ENCODE data around the gene SACM1L. TPM values are rescaled to one million over a fixed set of nuclear protein-coding genes. Genes with fewer than 3 reads are reported as not detected.
A peak's percentile ranks its signal among the peaks of the same experiment; 100 is the strongest.
"Not testable (repeated sequence)": the region's sequence is repeated elsewhere in the genome, so short reads cannot be mapped to it uniquely, and the experiment has no call there.

Gene SACM1L
- total RNA-seq, 1 donor from 2014 or later = 19.8 TPM

- no peak for DNase-seq (ENCODE audit: low read depth)
- TF ChIP-seq CTCF (IDR thresholded peaks at IDR 0.05; ENCODE audit: insufficient read depth, low read length, poor library complexity, severe bottlenecking) = no peak
- H3K36me3 ChIP-seq (ENCODE audit: control insufficient read depth, insufficient read depth, low read length) = no peaks in the 10 kb centered on the region
- H3K4me3 ChIP-seq (ENCODE audit: low read depth, low read length) = no peak overlapping the region
- H3K27me3 ChIP-seq (ENCODE audit: control insufficient read depth, insufficient read depth, low read length) = no peaks in the 10 kb centered on the region
These were observed 4.8 kb upstream of the SACM1L start for GRCh38 chr3:45684327-45684892.

- not testable (repeated sequence) for DNase-seq (ENCODE audit: low read depth); H3K27me3 ChIP-seq (ENCODE audit: control insufficient read depth, insufficient read depth, low read length); H3K4me3 ChIP-seq (ENCODE audit: low read depth, low read length); H3K36me3 ChIP-seq (ENCODE audit: control insufficient read depth, insufficient read depth, low read length)
These were observed 3.5 kb upstream of the SACM1L start for GRCh38 chr3:45685722-45686121.

- Histone ChIP-seq H3K36me3 (ENCODE audit: control insufficient read depth, insufficient read depth, low read length) (no peaks in the 10 kb centered on the region), H3K27me3 (ENCODE audit: control insufficient read depth, insufficient read depth, low read length) (no peaks in the 10 kb centered on the region), H3K4me3 (ENCODE audit: low read depth, low read length) (no peak overlapping the region)
- no peak for TF ChIP-seq CTCF (IDR thresholded peaks at IDR 0.05; ENCODE audit: insufficient read depth, low read length, poor library complexity, severe bottlenecking)
- no peak for DNase-seq (ENCODE audit: low read depth)
These were observed 2.3 kb upstream of the SACM1L start for GRCh38 chr3:45686850-45687249.

- no peak for TF ChIP-seq CTCF (IDR thresholded peaks at IDR 0.05; ENCODE audit: insufficient read depth, low read length, poor library complexity, severe bottlenecking)
- no peak for DNase-seq (ENCODE audit: low read depth)
These were observed 1.4 kb upstream of the SACM1L start for GRCh38 chr3:45687828-45688193.

GRCh38 chr3:45688194-45688881 is 858 bp upstream of the SACM1L start:
- Histone ChIP-seq H3K27me3 (ENCODE audit: control insufficient read depth, insufficient read depth, low read length) (no peaks in the 10 kb centered on the region), H3K4me3 (ENCODE audit: low read depth, low read length) (peak overlapping the region; percentile 87), H3K36me3 (ENCODE audit: control insufficient read depth, insufficient read depth, low read length) (no peaks in the 10 kb centered on the region)
- DNase-seq (ENCODE audit: low read depth) = no peak
- TF ChIP-seq CTCF (IDR thresholded peaks at IDR 0.05; ENCODE audit: insufficient read depth, low read length, poor library complexity, severe bottlenecking) = no peak

More at GRCh38 chr3:45687828-45688193, 1.4 kb upstream of the SACM1L start:
- Histone ChIP-seq H3K36me3 (ENCODE audit: control insufficient read depth, insufficient read depth, low read length) (no peaks in the 10 kb centered on the region), H3K4me3 (ENCODE audit: low read depth, low read length) (peak overlapping the region; percentile 87), H3K27me3 (ENCODE audit: control insufficient read depth, insufficient read depth, low read length) (no peaks in the 10 kb centered on the region)

- TF ChIP-seq CTCF (IDR thresholded peaks at IDR 0.05; ENCODE audit: insufficient read depth, low read length, poor library complexity, severe bottlenecking) = no peak
- Histone ChIP-seq H3K36me3 (ENCODE audit: control insufficient read depth, insufficient read depth, low read length) (no peaks in the 10 kb centered on the region), H3K27me3 (ENCODE audit: control insufficient read depth, insufficient read depth, low read length) (no peaks in the 10 kb centered on the region), H3K4me3 (ENCODE audit: low read depth, low read length) (peak overlapping the region; percentile 87)
- DNase-seq (ENCODE audit: low read depth) = no peak
These were observed 570 bp downstream of the SACM1L start for GRCh38 chr3:45689787-45690145.
